GM12872 (cell line): Measurements from ENCODE around the gene CCDC157.

ENCODE experiments used
- CTCF ChIP-seq: IDR thresholded peaks from 3 replicates; pipeline ENCODE4 v1.5.1; 2011; ENCODE audit warnings: low read depth, mild to moderate bottlenecking, low read length, moderate library complexity; ENCODE audit not compliant: insufficient read depth

CCDC157 gene

GRCh38 chr22:30404307-30404706 lies 47.5 kb downstream of the CCDC157 start:
- no peak for TF ChIP-seq CTCF

- TF ChIP-seq CTCF, result no peak
Observed at GRCh38 chr22:30405731-30406130, 48.9 kb downstream of the CCDC157 start.

- TF ChIP-seq CTCF, result no peak
Observed at GRCh38 chr22:30406400-30406799, 49.6 kb downstream of the CCDC157 start.

GRCh38 chr22:30408388-30409102 lies 51.7 kb downstream of the CCDC157 start:
- TF ChIP-seq CTCF, result no peak

GRCh38 chr22:30411780-30412179 lies 55.0 kb downstream of the CCDC157 start:
- TF ChIP-seq CTCF, result no peak

GRCh38 chr22:30413001-30413400 lies 56.2 kb downstream of the CCDC157 start:
- no peak for TF ChIP-seq CTCF

- TF ChIP-seq CTCF, result no peak
Observed at GRCh38 chr22:30413745-30414524, 57.1 kb downstream of the CCDC157 start.
